Rectal smooth muscle tissue (tissue), 1 donor: ENCODE data around the gene TUBA4B.

Source experiments
- H3K27ac ChIP-seq: one replicate; pipeline ENCODE4 v1.7.0; 2013; ENCODE audit warnings: low read depth, low read length, inconsistent platforms
- H3K27me3 ChIP-seq: one replicate; pipeline ENCODE4 v1.7.0; 2013; ENCODE audit warnings: low read length; ENCODE audit not compliant: control insufficient read depth, insufficient read depth
- H3K36me3 ChIP-seq: one replicate; pipeline ENCODE4 v1.7.0; 2013; ENCODE audit warnings: low read length; ENCODE audit not compliant: control insufficient read depth, insufficient read depth
- H3K4me1 ChIP-seq: one replicate; pipeline ENCODE4 v1.7.0; 2013; ENCODE audit warnings: low read length; ENCODE audit not compliant: control insufficient read depth, insufficient read depth
- H3K4me3 ChIP-seq: one replicate; pipeline ENCODE4 v1.7.0; 2013; ENCODE audit warnings: low read length
- H3K9ac ChIP-seq: one replicate; pipeline ENCODE4 v1.7.0; 2013; ENCODE audit warnings: low read length

Gene TUBA4B

DNA sequence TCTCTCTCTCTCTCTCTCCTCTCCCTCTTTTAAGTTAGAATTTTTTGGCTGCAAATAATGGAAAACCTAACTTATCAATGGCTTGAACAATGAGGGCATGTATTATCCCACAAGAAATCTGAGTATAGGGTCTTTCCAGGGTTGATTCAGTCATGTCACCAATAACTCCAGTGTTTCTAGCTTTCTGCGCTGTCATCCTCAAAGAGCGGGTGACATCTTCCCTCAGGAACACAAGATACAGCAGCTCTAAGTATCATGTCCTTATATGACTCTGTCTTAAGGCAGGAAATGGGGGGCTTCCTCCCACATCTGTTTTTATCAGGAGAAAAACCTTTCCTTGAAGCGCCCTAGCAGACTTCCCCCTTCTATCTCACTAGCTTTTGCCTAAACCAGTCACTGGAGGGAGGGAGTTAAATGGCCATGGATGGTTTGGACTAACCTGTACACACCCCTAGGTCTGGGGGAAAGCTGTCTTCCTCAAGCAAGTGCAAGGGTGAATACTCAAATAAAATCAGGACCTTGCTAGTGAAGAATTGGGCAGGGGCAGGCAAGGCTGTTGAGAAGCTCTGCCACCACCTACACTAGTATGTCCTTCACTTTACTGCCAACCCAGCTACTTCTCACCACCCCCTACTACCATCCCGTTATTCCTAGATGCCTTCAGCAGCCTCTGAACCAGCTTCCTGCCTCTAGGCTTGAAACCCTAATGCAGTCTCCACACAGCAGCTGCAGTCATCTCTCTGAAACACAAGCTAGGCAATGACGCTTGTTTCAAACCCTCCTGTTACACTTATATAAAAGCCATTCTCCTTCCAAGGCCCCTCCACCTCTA lies 8.2 kb downstream of the TUBA4B start:
- Histone ChIP-seq H3K9ac (no peak overlapping the region), H3K27me3 (no peaks in the 10 kb centered on the region), H3K36me3 (no peaks in the 10 kb centered on the region), H3K4me1 (no peaks in the 10 kb centered on the region), H3K4me3 (no peak overlapping the region), H3K27ac (no peak overlapping the region)

DNA sequence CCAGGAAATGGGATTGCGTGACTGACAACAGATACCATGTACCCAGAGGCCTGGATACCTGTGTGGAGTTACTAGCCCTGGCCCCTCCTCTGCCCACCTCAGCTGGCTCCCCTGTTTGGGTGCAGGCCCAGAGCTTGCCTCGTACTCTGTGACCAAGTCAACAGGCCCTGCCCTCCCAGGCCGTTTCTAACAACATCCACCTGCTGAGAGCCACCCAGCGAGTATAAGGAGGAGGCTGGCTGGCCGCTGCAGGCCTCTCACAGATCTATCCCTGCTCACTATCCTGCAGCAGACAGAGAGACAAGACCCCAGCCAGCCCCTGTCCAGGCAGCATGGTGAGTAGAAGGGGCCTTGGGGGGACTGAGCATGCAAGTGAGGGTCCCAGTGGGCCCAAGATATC lies 13.2 kb downstream of the TUBA4B start:
- H3K4me3 ChIP-seq, result no peak overlapping the region
- H3K9ac ChIP-seq, result no peak overlapping the region
- H3K36me3 ChIP-seq, result no peaks in the 10 kb centered on the region
- H3K27ac ChIP-seq, result no peak overlapping the region
- no peaks in the 10 kb centered on the region for H3K4me1 ChIP-seq
- H3K27me3 ChIP-seq, result no peaks in the 10 kb centered on the region

DNA sequence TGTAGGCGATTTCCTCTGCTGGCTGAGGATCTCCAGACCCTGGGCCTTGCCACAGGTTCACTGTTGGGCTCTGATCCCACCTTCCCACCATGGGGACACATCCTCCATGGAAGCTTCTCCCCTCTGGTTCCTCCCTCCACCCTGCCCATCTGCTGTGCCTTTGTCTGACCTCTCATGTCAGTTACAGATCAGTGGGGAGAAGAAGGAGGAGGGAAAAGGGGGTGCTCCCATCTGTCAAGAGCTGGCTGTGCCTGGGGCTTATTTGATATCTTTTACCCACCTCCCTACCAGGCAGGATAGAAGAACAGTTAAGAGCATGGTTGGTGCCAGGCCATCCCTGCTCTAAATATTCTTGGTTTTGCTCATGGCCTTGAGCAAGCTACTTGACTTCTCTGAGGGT lies 13.8 kb downstream of the TUBA4B start:
- H3K27ac ChIP-seq, result no peak overlapping the region
- no peaks in the 10 kb centered on the region for H3K4me1 ChIP-seq
- no peaks in the 10 kb centered on the region for H3K27me3 ChIP-seq
- H3K36me3 ChIP-seq, result no peaks in the 10 kb centered on the region
- H3K9ac ChIP-seq, result no peak overlapping the region
- H3K4me3 ChIP-seq, result no peak overlapping the region

DNA sequence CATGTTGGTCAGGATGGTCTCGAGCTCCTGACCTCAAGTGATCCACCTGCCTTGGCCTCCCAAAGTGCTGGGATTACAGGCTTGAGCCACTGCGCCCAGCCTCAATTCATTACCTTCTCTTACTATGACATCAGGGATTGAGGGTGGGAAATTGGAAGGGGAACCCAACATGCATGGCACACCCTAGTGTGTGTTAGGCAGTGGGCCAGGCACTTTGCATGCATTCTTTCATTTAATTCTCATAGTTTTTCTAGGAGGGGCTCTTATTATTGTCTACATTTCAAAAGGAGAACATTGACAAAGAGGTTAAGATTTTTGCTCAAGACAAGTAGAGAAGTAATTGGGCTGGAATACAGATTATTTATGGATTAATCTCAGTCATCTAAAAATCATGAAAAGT lies 15.3 kb downstream of the TUBA4B start:
- Histone ChIP-seq H3K27ac (no peak overlapping the region), H3K4me3 (no peak overlapping the region), H3K27me3 (no peaks in the 10 kb centered on the region), H3K36me3 (no peaks in the 10 kb centered on the region), H3K9ac (no peak overlapping the region), H3K4me1 (no peaks in the 10 kb centered on the region)

DNA sequence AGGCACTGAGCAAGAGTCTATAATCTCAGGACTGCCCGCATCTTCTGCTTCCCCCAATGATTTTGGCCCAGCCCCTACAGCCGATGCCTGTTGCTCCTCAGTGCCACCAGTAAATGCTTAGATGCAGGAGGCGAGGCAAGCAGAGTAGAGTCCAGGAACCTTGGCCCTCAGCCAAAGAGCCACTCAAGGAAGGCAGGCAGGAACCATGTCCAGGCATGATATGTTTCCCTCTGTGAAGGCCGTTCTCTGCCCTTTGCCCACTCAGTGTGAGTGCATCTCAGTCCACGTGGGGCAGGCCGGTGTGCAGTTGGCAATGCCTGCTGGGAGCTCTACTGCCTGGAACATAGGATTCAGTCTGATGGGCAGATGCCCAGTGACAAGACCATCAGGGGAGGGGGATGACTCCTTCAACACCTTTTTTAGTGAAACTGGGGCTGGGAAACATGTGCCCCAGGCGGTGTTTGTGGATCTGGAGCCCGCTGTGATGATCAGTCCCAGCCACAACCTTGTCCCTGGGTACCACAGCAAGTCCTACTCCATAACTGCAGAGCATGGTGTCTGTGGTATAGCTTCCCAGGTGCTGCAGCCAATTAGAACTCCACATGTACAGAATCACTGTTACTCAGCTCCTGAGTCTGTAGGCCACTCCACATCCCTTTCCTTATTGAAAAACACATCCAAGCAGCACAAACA lies 16.5 kb downstream of the TUBA4B start:
- no peak overlapping the region for H3K27ac ChIP-seq

DNA sequence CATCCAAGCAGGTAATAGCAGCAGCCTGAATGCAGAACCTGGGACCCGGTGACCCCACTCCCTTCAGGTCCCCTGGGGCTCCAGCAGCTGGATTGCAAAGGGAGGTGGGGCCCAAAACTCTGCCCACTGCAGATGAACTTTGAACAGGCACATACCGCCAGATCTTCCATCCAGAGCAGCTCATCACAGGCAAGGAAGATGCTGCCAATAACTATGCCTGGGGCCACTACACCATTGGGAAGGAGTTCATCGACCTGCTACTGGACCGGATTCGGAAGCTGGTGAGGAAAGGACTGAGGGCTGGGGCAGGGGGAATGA lies 17.0 kb downstream of the TUBA4B start:
- Histone ChIP-seq H3K9ac (no peak overlapping the region), H3K4me1 (peaks cover 6% of the 10 kb centered on the region), H3K27me3 (no peaks in the 10 kb centered on the region), H3K4me3 (no peak overlapping the region), H3K36me3 (no peaks in the 10 kb centered on the region), H3K27ac (no peak overlapping the region)

More for the DNA sequence above, 16.5 kb downstream of the TUBA4B start:
- Histone ChIP-seq H3K4me3 (no peak overlapping the region), H3K36me3 (no peaks in the 10 kb centered on the region), H3K9ac (no peak overlapping the region), H3K27me3 (no peaks in the 10 kb centered on the region), H3K4me1 (peaks cover 4% of the 10 kb centered on the region)

DNA sequence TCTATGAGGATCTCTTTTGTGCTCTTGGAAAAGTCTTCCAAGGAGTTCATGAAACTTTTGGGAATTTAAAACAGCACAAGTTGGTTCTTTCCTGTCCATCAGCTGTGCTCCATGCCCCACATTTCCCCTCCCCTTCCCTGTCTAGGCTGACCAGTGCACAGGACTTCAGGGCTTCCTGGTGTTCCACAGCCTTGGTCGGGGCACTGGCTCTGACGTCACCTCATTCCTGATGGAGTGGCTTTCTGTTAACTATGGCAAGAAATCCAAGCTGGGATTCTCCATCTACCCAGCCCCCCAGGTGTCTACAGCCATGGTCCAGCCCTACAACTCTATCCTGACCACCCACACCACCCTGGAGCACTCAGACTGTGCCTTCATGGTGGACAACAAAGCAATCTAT lies 18.0 kb downstream of the TUBA4B start:
- Histone ChIP-seq H3K27me3 (no peaks in the 10 kb centered on the region), H3K4me1 (peaks cover 6% of the 10 kb centered on the region)

DNA sequence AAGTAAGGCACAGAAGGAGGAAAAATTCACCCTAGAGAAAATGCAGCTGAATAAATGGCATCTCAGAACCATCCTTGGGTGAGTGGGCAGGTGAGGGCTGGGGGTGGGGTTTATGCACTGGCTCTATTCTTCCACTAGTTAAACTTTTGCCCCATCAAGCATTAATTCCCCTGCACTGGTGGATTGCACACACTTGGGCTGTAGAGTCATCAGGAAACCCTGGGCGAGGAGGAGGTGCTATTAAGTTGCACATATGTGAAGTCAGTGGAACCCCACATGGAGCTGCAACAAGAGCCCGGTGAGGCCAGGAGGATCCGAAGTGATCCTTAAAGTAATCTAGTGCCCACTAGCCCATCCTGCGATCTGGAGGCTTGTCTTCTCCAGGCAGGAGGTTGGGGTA lies 19.3 kb downstream of the TUBA4B start:
- Histone ChIP-seq H3K27ac (no peak overlapping the region), H3K4me3 (no peak overlapping the region), H3K36me3 (no peaks in the 10 kb centered on the region), H3K9ac (no peak overlapping the region), H3K4me1 (peaks cover 6% of the 10 kb centered on the region), H3K27me3 (no peaks in the 10 kb centered on the region)

More for the DNA sequence above, 18.0 kb downstream of the TUBA4B start:
- H3K9ac ChIP-seq, result no peak overlapping the region
- no peaks in the 10 kb centered on the region for H3K36me3 ChIP-seq
- H3K4me3 ChIP-seq, result no peak overlapping the region
- no peak overlapping the region for H3K27ac ChIP-seq

DNA sequence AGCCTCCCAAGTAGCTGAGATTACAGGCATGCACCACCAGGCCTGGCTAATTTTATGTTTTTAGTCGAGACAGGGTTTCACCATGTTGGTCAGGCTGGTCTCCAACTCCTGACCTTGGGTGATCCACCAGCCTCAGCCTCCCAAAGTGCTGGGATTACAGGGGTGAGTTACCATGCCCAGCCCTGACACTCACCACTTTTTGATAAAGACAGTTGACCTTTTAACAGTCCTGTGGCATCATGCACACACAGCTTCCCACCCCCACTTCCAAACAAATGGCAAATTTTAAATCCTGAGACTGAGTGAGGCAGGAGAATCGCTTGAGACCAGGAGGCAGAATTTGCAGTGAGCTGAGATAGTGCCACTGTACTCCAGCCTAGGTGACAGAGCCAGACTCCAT lies 20.0 kb downstream of the TUBA4B start:
- H3K36me3 ChIP-seq, result no peaks in the 10 kb centered on the region
- H3K27ac ChIP-seq, result no peak overlapping the region
- no peak overlapping the region for H3K9ac ChIP-seq
- H3K4me3 ChIP-seq, result no peak overlapping the region
- H3K27me3 ChIP-seq, result no peaks in the 10 kb centered on the region
- H3K4me1 ChIP-seq, result peaks cover 8% of the 10 kb centered on the region

DNA sequence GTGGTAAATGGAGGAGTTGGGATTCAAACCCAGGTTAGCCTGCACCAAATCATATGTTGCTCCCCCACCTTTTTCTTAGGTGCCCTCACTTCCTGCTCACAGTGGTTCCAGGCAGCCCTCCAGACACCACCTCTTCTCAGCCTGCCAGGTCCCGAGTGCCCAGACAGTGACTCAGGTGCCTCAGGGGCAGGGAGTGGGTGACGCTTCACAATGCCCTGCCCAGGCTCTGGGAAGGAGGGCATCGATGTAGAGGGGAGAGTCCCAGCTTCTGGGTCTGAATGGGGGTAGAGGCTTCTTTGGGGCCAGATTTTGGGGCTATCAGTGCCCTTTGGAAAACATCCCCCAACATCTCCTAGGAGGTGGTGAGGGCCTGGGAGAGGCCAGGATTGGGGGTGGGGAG lies 20.9 kb downstream of the TUBA4B start:
- no peak overlapping the region for H3K9ac ChIP-seq
- peak overlapping the region; percentile 18 for H3K27ac ChIP-seq
- H3K4me1 ChIP-seq, result peaks cover 17% of the 10 kb centered on the region
- no peaks in the 10 kb centered on the region for H3K36me3 ChIP-seq
- H3K27me3 ChIP-seq, result no peaks in the 10 kb centered on the region
- no peak overlapping the region for H3K4me3 ChIP-seq

DNA sequence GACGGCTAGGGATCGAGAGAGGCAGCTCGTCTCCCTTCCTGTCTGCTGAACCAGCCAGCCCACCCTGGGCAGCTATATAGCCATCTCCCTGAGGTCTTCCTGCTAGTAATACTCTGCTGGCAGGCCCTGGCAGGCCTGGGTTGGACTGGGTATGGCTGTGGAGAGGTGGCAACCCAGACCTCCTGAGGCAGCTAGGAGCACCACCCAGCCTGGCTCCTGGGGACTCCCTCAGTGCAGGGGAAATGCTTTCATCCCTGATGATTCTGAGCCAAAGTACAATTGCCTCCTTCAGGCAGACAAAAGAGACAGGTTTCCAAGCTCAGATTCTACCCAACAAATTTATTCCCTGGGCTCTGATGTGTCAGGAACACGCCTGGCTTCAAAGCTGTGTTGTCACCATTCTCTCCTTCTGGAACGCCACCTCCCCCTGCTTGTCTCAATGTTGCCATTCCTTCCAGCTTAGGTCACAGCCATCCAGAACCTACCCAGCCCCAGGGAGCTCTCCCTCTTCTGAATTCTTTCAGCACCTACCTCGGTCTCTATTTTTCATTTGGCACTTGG lies 21.4 kb downstream of the TUBA4B start:
- Histone ChIP-seq H3K4me3 (no peak overlapping the region), H3K27me3 (no peaks in the 10 kb centered on the region), H3K36me3 (no peaks in the 10 kb centered on the region), H3K4me1 (peaks cover 17% of the 10 kb centered on the region), H3K9ac (no peak overlapping the region), H3K27ac (peak overlapping the region; percentile 18)

DNA sequence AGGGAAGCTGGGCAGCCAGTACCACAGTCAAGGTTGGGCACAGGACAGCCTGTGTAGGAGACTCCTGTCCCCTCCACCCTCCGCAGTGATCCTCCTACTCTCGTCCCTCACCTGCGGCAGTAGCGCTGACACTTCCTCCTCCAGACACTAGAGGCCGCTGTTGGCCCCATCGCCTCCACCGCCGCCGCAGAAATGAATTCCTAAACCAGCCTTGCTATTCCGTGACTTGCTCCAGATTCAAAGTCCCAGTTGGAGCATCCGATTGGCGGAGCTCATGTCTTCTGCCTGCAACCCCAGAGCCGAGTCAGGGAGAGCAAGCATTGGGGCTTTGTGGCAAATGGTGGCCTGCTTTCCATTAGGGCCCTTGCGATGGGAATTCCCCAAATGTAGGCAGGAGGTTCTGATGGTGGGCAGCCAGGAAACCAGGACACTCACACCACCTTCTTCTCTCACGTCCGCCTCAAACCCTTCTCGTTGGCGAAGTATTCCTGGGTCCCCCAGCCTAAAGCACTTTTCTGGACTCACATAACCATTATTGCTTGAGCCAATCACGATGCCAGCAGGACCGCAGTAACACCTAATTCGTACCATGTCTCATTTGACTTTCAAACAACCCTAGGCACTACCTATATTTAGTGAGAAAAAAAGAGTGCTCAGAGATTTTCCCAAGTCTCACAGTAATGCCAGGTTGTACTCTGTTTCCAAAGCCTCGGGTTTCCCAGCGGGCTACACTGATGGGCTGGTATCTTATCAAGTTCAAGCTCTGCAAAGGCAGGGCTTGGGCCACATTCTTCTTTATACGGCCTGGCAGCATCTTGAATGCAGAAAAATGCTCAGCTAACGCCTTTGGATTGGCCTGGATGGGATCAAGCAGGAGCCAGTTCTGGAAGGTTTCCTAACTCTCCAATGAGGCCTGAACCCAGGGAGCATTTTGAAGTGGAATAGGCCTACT lies 24.9 kb downstream of the TUBA4B start:
- H3K4me1 ChIP-seq, result peaks cover 22% of the 10 kb centered on the region
- H3K27me3 ChIP-seq, result no peaks in the 10 kb centered on the region
- H3K4me3 ChIP-seq, result peak overlapping the region; percentile 51
- H3K36me3 ChIP-seq, result peaks cover 7% of the 10 kb centered on the region
- peak overlapping the region; percentile 92 for H3K27ac ChIP-seq
- H3K9ac ChIP-seq, result no peak overlapping the region
